ENCODE measurements around the gene ACAN. TPM values are rescaled to one million over a fixed set of nuclear protein-coding genes. Genes with fewer than 3 reads are reported as not detected.

ACAN gene
- total and polyA plus RNA-seq, 8 donors, result 0.04 to 5.7 (median 0.22) TPM; not detected in 1

GRCh38 chr15:88873786-88874185, 70.5 kb downstream of the ACAN start:
- intact Hi-C loops (cut with DNase I), result no loop called here
- Histone ChIP-seq H3K36me3 (no peaks in the 10 kb centered on the region), H3K4me3 (no peak overlapping the region), H3K27me3 (no peaks in the 10 kb centered on the region), H3K9me3 (no peaks in the 10 kb centered on the region), H3K27ac (no peak overlapping the region), H3K4me1 (no peaks in the 10 kb centered on the region)
- TF ChIP-seq CTCF (IDR thresholded peaks at IDR 0.05), result no peak
- FAIRE-seq (no peak), DNase-seq (no peak), ATAC-seq (no peak)
- 58 to 71% methylated on average over 13 of the region's 13 CpGs for WGBS, 2 donors

- TF ChIP-seq CTCF (IDR thresholded peaks at IDR 0.05), result no peak
- ATAC-seq (no peak), FAIRE-seq (no peak), DNase-seq (no peak)
- Histone ChIP-seq H3K27me3 (no peaks in the 10 kb centered on the region), H3K4me1 (no peaks in the 10 kb centered on the region), H3K4me3 (no peak overlapping the region), H3K36me3 (no peaks in the 10 kb centered on the region), H3K9me3 (no peaks in the 10 kb centered on the region), H3K27ac (no peak overlapping the region)
- WGBS, 2 donors, result 49 to 67% methylated on average over 15 of the region's 15 CpGs
- intact Hi-C loops (cut with DNase I), result no loop called here
These were observed 71.0 kb downstream of the ACAN start for GRCh38 chr15:88874275-88874674.

- TF ChIP-seq CTCF (IDR thresholded peaks at IDR 0.05), result no peak
- FAIRE-seq, result no peak
- Histone ChIP-seq H3K4me3 (no peak overlapping the region), H3K27ac (no peak overlapping the region), H3K27me3 (no peaks in the 10 kb centered on the region), H3K36me3 (no peaks in the 10 kb centered on the region), H3K4me1 (no peaks in the 10 kb centered on the region), H3K9me3 (no peaks in the 10 kb centered on the region)
- intact Hi-C loops (cut with DNase I), result no loop called here
- 12 to 27% methylated on average over 6 of the region's 6 CpGs for WGBS, 2 donors
- DNase-seq, result no peak
- ATAC-seq, result no peak
These were observed 71.4 kb downstream of the ACAN start for GRCh38 chr15:88874684-88875083.

- H3K27ac ChIP-seq, result no peak overlapping the region
- DNase-seq (no peak), ATAC-seq (no peak), FAIRE-seq (no peak)
- no peaks in the 10 kb centered on the region for H3K9me3 ChIP-seq
- no peaks in the 10 kb centered on the region for H3K27me3 ChIP-seq
- TF ChIP-seq CTCF (IDR thresholded peaks at IDR 0.05), result no peak
- intact Hi-C loops (cut with DNase I), result no loop called here
- WGBS, 2 donors, result 58 to 67% methylated on average over 10 of the region's 10 CpGs
- H3K4me3 ChIP-seq, result no peak overlapping the region
- no peaks in the 10 kb centered on the region for H3K4me1 ChIP-seq
- H3K36me3 ChIP-seq, result no peaks in the 10 kb centered on the region
These were observed 73.3 kb downstream of the ACAN start for GRCh38 chr15:88876573-88876972.

- intact Hi-C loops (cut with DNase I), result no loop called here
- Histone ChIP-seq H3K27me3 (no peaks in the 10 kb centered on the region), H3K4me3 (no peak overlapping the region), H3K9me3 (no peaks in the 10 kb centered on the region), H3K4me1 (no peaks in the 10 kb centered on the region), H3K36me3 (no peaks in the 10 kb centered on the region), H3K27ac (no peak overlapping the region)
- FAIRE-seq (no peak), ATAC-seq (no peak), DNase-seq (no peak)
- WGBS, 2 donors, result 78 to 92% methylated on average over 9 to 11 of the region's 11 CpGs
- no peak for TF ChIP-seq CTCF (IDR thresholded peaks at IDR 0.05)
These were observed 74.2 kb downstream of the ACAN start for GRCh38 chr15:88877415-88877814.
